Activated CD4-positive, alpha-beta T cell treated with anti-CD3 and anti-CD28 coated beads for 48 hours (primary cell): Measurements from ENCODE around the gene HOXD10.

ENCODE experiments used
- DNase-seq: peaks from one replicate; pipeline ENCODE4 v3.0.0-alpha.2; 2020

The HOXD10 gene

DNA sequence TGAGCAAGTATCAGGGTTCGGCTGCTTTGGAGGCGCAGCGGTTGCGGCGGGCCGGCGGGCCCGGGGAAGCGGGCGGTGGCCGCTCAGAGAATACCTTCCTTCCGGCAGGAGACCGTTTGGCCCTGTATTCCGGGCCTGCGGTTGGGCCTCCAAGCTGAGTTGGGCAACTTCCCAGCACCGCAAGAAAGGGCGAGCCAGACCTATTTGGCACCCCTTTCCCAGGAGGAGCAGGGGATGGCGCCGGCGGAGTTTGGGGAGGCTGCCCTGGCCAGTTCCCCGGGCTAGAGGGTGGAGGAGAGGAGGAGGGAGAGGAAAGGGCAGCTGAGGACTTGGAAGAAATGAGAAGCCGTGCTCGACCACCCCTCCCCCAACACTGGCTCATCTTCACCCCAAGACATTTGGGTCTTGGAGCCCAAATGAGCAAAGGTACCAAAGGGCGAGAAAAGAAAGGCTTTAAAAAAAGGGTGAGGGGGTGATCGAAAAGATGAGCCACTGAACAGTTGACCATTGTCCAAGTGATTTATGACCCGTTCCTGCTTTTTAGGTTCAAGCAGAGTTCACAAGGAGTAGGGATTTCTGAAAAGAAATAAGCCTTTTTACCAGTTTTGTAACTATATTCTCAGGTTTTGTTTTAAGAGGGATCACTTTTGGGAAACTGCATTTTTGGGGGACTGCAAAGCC is 48.9 kb downstream of the HOXD10 start:
- DNase-seq: no peak

DNA sequence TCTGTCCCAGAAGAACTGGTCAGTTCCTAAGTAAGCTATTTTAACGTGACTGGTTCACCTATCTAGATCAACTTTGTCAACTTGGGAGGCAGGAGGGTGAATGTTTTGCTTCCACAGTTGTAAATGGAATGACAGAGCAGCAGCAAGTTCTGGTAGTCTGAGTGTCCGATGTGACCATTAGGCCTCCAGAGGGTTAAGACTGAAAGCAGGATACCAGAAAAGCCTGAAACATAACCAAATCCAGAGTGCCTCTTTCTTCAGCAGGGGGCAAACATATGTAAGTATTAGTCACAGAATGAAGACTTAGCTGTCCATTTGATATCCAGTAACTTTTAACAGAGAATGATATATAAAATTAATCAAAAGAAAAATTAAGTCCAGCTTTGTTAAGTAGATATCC is 49.7 kb downstream of the HOXD10 start:
- DNase-seq: no peak

DNA sequence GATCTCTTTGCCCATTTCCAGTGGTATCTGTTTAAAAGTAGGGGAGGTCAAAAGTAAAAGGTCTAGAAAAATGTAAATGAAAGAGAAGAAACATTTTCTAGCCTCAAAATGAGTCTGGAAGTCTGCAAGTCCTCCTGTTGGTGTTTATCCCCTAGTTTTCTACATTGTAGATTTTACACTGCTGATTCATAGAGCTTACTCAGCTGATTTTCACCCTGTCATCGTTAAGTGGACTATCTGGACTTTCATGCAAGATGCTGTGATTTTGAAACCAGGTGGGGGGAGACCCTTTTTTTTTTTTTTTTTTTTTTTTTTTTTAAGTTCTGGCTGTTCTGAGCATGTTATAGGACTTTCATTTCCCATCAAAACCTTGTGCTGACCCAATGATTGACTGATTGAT is 50.8 kb downstream of the HOXD10 start:
- no peak for DNase-seq

DNA sequence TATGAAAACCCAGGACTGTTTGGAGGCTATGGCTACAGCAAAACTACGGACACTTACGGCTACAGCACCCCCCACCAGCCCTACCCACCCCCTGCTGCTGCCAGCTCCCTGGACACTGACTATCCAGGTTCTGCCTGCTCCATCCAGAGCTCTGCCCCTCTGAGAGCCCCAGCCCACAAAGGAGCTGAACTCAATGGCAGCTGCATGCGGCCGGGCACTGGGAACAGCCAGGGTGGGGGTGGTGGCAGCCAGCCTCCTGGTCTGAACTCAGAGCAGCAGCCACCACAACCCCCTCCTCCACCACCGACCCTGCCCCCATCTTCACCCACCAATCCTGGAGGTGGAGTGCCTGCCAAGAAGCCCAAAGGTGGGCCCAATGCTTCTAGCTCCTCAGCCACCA is 52.6 kb downstream of the HOXD10 start:
- no peak for DNase-seq
